PFSK-1 (cell line): Measurements from ENCODE around the gene JAG1.

ENCODE experiments used
- POLR2AphosphoS5 ChIP-seq: IDR thresholded peaks from 2 replicates; pipeline ENCODE4 v1.6.1; 2012; ENCODE audit warnings: low read depth, mild to moderate bottlenecking, control low read depth, low read length, moderate library complexity
- REST ChIP-seq, 2 experiments: IDR thresholded peaks; 2 replicates each; pipeline versions ENCODE4 v1.6.1 to v1.8.0; 2011 to 2012; ENCODE audit warnings: low read depth in 2 of 2, low read length in 2 of 2, control low read depth in 1 of 2, inconsistent platforms in 1 of 2, mild to moderate bottlenecking in 1 of 2, moderate library complexity in 1 of 2; ENCODE audit not compliant: insufficient read depth in 1 of 2
- SIN3A ChIP-seq: IDR thresholded peaks from 2 replicates; pipeline ENCODE4 v1.6.1; 2012; ENCODE audit warnings: mild to moderate bottlenecking, low read length, moderate library complexity, borderline replicate concordance; ENCODE audit not compliant: insufficient read depth
- TAF1 ChIP-seq: IDR thresholded peaks from 2 replicates; pipeline ENCODE4 v1.6.1; 2012; ENCODE audit warnings: low read length, control low read depth, borderline replicate concordance; ENCODE audit not compliant: insufficient read depth

DNA sequence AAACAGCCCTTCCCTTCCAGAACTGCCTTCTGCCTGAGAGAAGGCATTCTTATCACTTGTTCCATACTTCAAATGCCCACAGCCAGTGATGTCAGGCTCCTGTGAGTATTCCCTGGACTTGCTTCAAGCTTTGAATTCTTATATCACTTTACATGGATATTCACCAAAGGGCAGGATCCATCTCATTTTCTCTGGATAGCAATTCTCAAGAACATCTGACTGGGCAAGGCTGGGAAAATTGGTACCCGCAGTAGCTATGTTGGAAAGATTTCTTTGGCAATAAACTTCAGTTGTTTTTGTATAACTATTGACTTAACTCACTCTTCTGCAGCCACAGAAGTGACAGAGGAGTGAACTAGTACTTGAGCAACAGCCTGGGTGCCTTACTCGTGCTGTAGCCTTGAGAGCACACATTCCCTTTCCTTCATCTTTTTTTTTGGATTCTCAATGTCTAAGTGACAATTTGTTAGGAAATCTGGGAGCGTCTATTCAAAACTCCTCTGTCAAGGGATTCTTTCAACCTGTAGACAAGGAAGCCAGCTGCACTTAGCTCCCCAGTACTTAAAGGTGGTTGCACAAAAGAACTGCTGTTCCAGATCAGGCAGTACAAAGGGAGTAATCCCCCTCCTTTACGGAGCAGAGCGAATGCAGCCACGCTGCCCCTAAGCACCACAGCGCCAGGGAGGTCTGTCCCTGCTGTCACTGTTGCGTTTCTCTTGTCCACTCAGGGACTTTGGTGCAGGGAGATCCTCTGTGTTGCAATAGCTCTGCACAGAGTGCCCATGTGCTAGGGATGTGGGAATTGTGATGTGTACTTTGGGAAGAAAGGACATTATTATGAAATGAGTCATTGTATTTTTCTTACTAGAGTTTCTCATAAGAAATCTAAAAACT is 69.6 kb downstream of the JAG1 start:
- TF ChIP-seq REST (IDR thresholded peaks at IDR 0.05; ENCODE audit: insufficient read depth in 1 of 2, low read depth in 2 of 2, low read length in 2 of 2) (no peak), TAF1 (no peak), POLR2AphosphoS5 (no peak), SIN3A (no peak)
